ENCODE measurements around the gene METRN.

METRN gene

DNA sequence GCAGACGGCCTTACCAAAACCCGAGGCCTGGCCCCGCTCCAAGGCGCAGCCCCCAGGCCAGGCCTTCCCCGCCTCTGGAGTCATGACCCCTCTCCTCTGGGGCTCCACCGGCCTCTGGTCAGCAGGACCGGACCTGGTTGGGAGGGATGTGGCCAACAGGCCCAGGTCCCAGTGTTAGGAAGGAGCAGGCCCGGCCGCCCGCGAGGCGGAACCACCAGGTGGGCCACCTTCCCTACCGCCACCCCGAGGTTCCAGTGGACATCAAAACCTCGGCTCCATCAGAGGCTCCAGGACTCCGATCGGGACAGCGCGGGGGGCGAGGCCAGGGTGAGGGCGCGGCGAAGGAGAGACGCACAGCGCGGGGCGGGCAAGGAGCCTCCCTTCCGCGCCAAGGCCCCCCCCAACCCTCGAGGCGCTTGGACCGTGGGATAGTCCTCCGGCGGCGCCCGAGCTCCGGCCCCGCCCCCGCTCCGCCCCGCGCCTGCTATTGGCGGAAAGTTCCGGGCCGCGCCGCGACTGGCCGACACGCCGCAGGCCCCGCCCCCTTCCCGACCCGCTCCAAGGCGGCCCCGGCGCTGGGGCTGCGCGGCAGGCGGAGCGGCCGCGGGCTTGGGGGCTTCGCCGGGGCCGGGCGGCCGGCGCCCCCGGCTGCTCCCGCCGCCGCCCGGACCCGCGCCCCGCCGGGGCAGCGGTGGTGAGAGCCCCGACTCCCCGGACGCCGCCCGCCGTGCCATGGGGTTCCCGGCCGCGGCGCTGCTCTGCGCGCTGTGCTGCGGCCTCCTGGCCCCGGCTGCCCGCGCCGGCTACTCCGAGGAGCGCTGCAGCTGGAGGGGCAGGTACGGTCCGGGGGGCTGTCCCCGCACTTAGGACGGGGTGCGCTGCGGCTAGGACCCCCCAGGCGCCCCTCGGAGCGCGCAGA, at the start of gene METRN (continued):
- TF ChIP-seq, protein P1, sequence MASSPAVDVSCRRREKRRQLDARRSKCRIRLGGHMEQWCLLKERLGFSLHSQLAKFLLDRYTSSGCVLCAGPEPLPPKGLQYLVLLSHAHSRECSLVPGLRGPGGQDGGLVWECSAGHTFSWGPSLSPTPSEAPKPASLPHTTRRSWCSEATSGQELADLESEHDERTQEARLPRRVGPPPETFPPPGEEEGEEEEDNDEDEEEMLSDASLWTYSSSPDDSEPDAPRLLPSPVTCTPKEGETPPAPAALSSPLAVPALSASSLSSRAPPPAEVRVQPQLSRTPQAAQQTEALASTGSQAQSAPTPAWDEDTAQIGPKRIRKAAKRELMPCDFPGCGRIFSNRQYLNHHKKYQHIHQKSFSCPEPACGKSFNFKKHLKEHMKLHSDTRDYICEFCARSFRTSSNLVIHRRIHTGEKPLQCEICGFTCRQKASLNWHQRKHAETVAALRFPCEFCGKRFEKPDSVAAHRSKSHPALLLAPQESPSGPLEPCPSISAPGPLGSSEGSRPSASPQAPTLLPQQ (tag by site-specific recombination; IDR thresholded peaks at IDR 0.05), result 0 out of 2 replicates have a peak, but pooled peaks have one; percentile 12
- TF ChIP-seq MYNN (tag by site-specific recombination; IDR thresholded peaks at IDR 0.05; ENCODE audit: borderline replicate concordance) (no peak), ZNF776 (tag by site-specific recombination; IDR thresholded peaks at IDR 0.05; ENCODE audit: borderline replicate concordance) (no peak), SCRT2 (tag by site-specific recombination; IDR thresholded peaks at IDR 0.05) (no peak), HOXC10 (CRISPR knock-in tag; IDR thresholded peaks at IDR 0.05) (0 out of 2 replicates have a peak, but pooled peaks have one; percentile 53), ZNF155 (tag by site-specific recombination; IDR thresholded peaks at IDR 0.05) (no peak), ZNF571 (tag by site-specific recombination; IDR thresholded peaks at IDR 0.05) (no peak), ZNF473 (tag by site-specific recombination; IDR thresholded peaks at IDR 0.05) (no peak), GLI2 (tag by site-specific recombination; IDR thresholded peaks at IDR 0.05; ENCODE audit: borderline replicate concordance, low read depth) (no peak), ZNF394 (tag by site-specific recombination; IDR thresholded peaks at IDR 0.05; ENCODE audit: borderline replicate concordance) (no peak), ZNF768 (tag by site-specific recombination; IDR thresholded peaks at IDR 0.05) (no peak), ZNF157 (tag by site-specific recombination; IDR thresholded peaks at IDR 0.05) (no peak), ZBTB8A (tag by site-specific recombination; IDR thresholded peaks at IDR 0.05) (peak; percentile 28), ZNF561 (tag by site-specific recombination; IDR thresholded peaks at IDR 0.05; ENCODE audit: borderline replicate concordance) (peak; percentile 32; the same call in 1 of the 2 replicates), ZNF16 (tag by site-specific recombination; IDR thresholded peaks at IDR 0.05; ENCODE audit: low read depth) (no peak), ZNF211 (tag by site-specific recombination; IDR thresholded peaks at IDR 0.05; ENCODE audit: low read depth) (no peak), ZNF660 (tag by site-specific recombination; IDR thresholded peaks at IDR 0.05) (no peak), ZBTB48 (tag by site-specific recombination; IDR thresholded peaks at IDR 0.05) (no peak), PRDM1 (tag by site-specific recombination; IDR thresholded peaks at IDR 0.05) (no peak)
- TF ChIP-seq, protein P2, sequence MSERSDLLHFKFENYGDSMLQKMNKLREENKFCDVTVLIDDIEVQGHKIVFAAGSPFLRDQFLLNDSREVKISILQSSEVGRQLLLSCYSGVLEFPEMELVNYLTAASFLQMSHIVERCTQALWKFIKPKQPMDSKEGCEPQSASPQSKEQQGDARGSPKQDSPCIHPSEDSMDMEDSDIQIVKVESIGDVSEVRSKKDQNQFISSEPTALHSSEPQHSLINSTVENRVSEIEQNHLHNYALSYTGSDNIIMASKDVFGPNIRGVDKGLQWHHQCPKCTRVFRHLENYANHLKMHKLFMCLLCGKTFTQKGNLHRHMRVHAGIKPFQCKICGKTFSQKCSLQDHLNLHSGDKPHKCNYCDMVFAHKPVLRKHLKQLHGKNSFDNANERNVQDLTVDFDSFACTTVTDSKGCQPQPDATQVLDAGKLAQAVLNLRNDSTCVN (tag by site-specific recombination; optimal IDR thresholded peaks at IDR 0.05), result peak; percentile 46
- TF ChIP-seq, protein P3, sequence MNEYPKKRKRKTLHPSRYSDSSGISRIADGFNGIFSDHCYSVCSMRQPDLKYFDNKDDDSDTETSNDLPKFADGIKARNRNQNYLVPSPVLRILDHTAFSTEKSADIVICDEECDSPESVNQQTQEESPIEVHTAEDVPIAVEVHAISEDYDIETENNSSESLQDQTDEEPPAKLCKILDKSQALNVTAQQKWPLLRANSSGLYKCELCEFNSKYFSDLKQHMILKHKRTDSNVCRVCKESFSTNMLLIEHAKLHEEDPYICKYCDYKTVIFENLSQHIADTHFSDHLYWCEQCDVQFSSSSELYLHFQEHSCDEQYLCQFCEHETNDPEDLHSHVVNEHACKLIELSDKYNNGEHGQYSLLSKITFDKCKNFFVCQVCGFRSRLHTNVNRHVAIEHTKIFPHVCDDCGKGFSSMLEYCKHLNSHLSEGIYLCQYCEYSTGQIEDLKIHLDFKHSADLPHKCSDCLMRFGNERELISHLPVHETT (tag by site-specific recombination; IDR thresholded peaks at IDR 0.05), result no peak
- TF ChIP-seq, protein P4, sequence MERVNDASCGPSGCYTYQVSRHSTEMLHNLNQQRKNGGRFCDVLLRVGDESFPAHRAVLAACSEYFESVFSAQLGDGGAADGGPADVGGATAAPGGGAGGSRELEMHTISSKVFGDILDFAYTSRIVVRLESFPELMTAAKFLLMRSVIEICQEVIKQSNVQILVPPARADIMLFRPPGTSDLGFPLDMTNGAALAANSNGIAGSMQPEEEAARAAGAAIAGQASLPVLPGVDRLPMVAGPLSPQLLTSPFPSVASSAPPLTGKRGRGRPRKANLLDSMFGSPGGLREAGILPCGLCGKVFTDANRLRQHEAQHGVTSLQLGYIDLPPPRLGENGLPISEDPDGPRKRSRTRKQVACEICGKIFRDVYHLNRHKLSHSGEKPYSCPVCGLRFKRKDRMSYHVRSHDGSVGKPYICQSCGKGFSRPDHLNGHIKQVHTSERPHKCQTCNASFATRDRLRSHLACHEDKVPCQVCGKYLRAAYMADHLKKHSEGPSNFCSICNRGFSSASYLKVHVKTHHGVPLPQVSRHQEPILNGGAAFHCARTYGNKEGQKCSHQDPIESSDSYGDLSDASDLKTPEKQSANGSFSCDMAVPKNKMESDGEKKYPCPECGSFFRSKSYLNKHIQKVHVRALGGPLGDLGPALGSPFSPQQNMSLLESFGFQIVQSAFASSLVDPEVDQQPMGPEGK (tag by site-specific recombination; IDR thresholded peaks at IDR 0.05), result peak; percentile 57
- TF ChIP-seq, protein P5, sequence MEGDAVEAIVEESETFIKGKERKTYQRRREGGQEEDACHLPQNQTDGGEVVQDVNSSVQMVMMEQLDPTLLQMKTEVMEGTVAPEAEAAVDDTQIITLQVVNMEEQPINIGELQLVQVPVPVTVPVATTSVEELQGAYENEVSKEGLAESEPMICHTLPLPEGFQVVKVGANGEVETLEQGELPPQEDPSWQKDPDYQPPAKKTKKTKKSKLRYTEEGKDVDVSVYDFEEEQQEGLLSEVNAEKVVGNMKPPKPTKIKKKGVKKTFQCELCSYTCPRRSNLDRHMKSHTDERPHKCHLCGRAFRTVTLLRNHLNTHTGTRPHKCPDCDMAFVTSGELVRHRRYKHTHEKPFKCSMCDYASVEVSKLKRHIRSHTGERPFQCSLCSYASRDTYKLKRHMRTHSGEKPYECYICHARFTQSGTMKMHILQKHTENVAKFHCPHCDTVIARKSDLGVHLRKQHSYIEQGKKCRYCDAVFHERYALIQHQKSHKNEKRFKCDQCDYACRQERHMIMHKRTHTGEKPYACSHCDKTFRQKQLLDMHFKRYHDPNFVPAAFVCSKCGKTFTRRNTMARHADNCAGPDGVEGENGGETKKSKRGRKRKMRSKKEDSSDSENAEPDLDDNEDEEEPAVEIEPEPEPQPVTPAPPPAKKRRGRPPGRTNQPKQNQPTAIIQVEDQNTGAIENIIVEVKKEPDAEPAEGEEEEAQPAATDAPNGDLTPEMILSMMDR (tag by site-specific recombination; IDR thresholded peaks at IDR 0.05), result no peak
- TF ChIP-seq, protein P6, sequence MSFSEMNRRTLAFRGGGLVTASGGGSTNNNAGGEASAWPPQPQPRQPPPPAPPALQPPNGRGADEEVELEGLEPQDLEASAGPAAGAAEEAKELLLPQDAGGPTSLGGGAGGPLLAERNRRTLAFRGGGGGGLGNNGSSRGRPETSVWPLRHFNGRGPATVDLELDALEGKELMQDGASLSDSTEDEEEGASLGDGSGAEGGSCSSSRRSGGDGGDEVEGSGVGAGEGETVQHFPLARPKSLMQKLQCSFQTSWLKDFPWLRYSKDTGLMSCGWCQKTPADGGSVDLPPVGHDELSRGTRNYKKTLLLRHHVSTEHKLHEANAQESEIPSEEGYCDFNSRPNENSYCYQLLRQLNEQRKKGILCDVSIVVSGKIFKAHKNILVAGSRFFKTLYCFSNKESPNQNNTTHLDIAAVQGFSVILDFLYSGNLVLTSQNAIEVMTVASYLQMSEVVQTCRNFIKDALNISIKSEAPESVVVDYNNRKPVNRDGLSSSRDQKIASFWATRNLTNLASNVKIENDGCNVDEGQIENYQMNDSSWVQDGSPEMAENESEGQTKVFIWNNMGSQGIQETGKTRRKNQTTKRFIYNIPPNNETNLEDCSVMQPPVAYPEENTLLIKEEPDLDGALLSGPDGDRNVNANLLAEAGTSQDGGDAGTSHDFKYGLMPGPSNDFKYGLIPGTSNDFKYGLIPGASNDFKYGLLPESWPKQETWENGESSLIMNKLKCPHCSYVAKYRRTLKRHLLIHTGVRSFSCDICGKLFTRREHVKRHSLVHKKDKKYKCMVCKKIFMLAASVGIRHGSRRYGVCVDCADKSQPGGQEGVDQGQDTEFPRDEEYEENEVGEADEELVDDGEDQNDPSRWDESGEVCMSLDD (tag by site-specific recombination; IDR thresholded peaks at IDR 0.05), result no peak
- TF ChIP-seq, protein P7, sequence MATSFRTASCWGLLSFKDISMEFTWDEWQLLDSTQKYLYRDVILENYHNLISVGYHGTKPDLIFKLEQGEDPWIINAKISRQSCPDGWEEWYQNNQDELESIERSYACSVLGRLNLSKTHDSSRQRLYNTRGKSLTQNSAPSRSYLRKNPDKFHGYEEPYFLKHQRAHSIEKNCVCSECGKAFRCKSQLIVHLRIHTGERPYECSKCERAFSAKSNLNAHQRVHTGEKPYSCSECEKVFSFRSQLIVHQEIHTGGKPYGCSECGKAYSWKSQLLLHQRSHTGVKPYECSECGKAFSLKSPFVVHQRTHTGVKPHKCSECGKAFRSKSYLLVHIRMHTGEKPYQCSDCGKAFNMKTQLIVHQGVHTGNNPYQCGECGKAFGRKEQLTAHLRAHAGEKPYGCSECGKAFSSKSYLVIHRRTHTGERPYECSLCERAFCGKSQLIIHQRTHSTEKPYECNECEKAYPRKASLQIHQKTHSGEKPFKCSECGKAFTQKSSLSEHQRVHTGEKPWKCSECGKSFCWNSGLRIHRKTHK (tag by site-specific recombination; IDR thresholded peaks at IDR 0.05), result no peak

Measured in HEK293 (cell line).